Liver (tissue), 9 donors: ENCODE results near the gene TGFBI. TPM values are rescaled to one million over a fixed set of nuclear protein-coding genes. Genes with fewer than 3 reads are reported as not detected.

ENCODE experiments used
- DNase-seq: peaks from one replicate; pipeline ENCODE4 v3.0.0-alpha.2; 2017; ENCODE audit warnings: low spot score
- H3K27ac ChIP-seq, 2 donors: one replicate each; pipeline ENCODE4 v1.7.0; 2013; ENCODE audit warnings: inconsistent platforms in 2 of 2, low read length in 2 of 2, control low read depth in 1 of 2, low read depth in 1 of 2, mild to moderate bottlenecking in 1 of 2
- H3K27me3 ChIP-seq, 4 donors: one replicate each; pipeline versions ENCODE4 v1.6.1 to v1.7.0; 2013; ENCODE audit warnings: low read length in 3 of 4, inconsistent platforms in 1 of 4, mild to moderate bottlenecking in 1 of 4, moderate library complexity in 1 of 4; ENCODE audit not compliant: control insufficient read depth in 4 of 4, insufficient read depth in 4 of 4
- H3K36me3 ChIP-seq, 4 donors: one replicate each; pipeline versions ENCODE4 v1.6.1 to v1.7.0; 2013; ENCODE audit warnings: low read length in 3 of 4, mild to moderate bottlenecking in 3 of 4, low read depth in 1 of 4, moderate library complexity in 1 of 4; ENCODE audit not compliant: control insufficient read depth in 4 of 4, insufficient read depth in 3 of 4
- H3K4me1 ChIP-seq, 4 donors: one replicate each; pipeline versions ENCODE4 v1.6.1 to v1.7.0; 2013; ENCODE audit warnings: low read length in 3 of 4, mild to moderate bottlenecking in 3 of 4, moderate library complexity in 1 of 4; ENCODE audit not compliant: control insufficient read depth in 4 of 4, insufficient read depth in 4 of 4
- H3K4me3 ChIP-seq, 3 donors: one replicate each; pipeline versions ENCODE4 v1.6.1 to v1.7.0; 2013; ENCODE audit warnings: low read length in 3 of 3, control low read depth in 1 of 3, low read depth in 1 of 3, mild to moderate bottlenecking in 1 of 3
- H3K9ac ChIP-seq, 2 donors: one replicate each; pipeline ENCODE4 v1.7.0; 2013; ENCODE audit warnings: low read length in 2 of 2, mild to moderate bottlenecking in 2 of 2, moderate library complexity in 2 of 2, control low read depth in 1 of 2, low read depth in 1 of 2
- H3K9me3 ChIP-seq, 4 donors: one replicate each; pipeline versions ENCODE4 v1.6.1 to v1.7.0; 2013; ENCODE audit warnings: low read length in 3 of 4; ENCODE audit not compliant: control insufficient read depth in 4 of 4
- ATF3 ChIP-seq: IDR thresholded peaks from 2 replicates; pipeline ENCODE4 v1.6.1; 2016; ENCODE audit warnings: antibody characterized with exemption
- CTCF ChIP-seq: fragments of 150-350 bp; IDR thresholded peaks from 2 replicates; pipeline ENCODE4 v1.5.1; 2017; ENCODE audit warnings: improper control_type of control experiment, low read depth, low read length; ENCODE audit not compliant: missing input control
- EGR1 ChIP-seq, 2 donors: IDR thresholded peaks; 2 replicates each; pipeline ENCODE4 v1.6.1; 2016 to 2018; ENCODE audit warnings: antibody characterized with exemption in 2 of 2, low read depth in 2 of 2
- FOXA1 ChIP-seq: IDR thresholded peaks from 2 replicates; pipeline ENCODE4 v1.6.1; 2016; ENCODE audit warnings: antibody characterized with exemption
- FOXA2 ChIP-seq: IDR thresholded peaks from 2 replicates; pipeline ENCODE4 v1.6.1; 2016; ENCODE audit warnings: antibody characterized with exemption
- HNF4A ChIP-seq, 2 donors: conservative IDR thresholded peaks; 2 replicates each; pipeline ENCODE4 v1.6.1; 2016; ENCODE audit warnings: antibody characterized with exemption in 2 of 2, mild to moderate bottlenecking in 2 of 2
- JUND ChIP-seq, 2 donors: IDR thresholded peaks; 2 replicates each; pipeline ENCODE4 v1.6.1; 2016; ENCODE audit warnings: antibody characterized with exemption in 2 of 2
- MAX ChIP-seq: IDR thresholded peaks from 2 replicates; pipeline ENCODE4 v1.6.1; 2016; ENCODE audit warnings: antibody characterized with exemption
- RAD21 ChIP-seq, 2 donors: IDR thresholded peaks; 2 replicates each; pipeline ENCODE4 v1.6.1; 2016; ENCODE audit warnings: antibody characterized with exemption in 2 of 2, mild to moderate bottlenecking in 2 of 2
- REST ChIP-seq: IDR thresholded peaks from 2 replicates; pipeline ENCODE4 v1.6.1; 2016; ENCODE audit warnings: antibody characterized with exemption, mild to moderate bottlenecking
- RXRA ChIP-seq, 2 donors: IDR thresholded peaks; 2 replicates each; pipeline ENCODE4 v1.6.1; 2017 to 2018; ENCODE audit warnings: antibody characterized with exemption in 2 of 2, mild to moderate bottlenecking in 1 of 2
- SP1 ChIP-seq: IDR thresholded peaks from 2 replicates; pipeline ENCODE4 v1.6.1; 2018; ENCODE audit warnings: antibody characterized with exemption, mild to moderate bottlenecking
- YY1 ChIP-seq: IDR thresholded peaks from 2 replicates; pipeline ENCODE4 v1.6.1; 2016; ENCODE audit warnings: antibody characterized with exemption, mild to moderate bottlenecking
- WGBS: extraction: QIAGEN DNeasy Blood & Tissue Kit; methylation state at CpG from one replicate; pipeline ENCODE4 v1.1.7; 2013; 5-methylcytosine and 5-hydroxymethylcytosine counted together
- polyA plus RNA-seq, 2 donors: library from polyadenylated mRNA; stranded (reverse) in 1 of 2; unstranded in 1 of 2; fragments of 200-250 nt in 1 of 2; fragments of >200 nt in 1 of 2; fragmentation: Nextera tagmentation in 1 of 2; extraction: Ambion mirVana in 1 of 2; gene quantifications; one replicate each; pipeline versions ENCODE4 v1.2.1 to v1.2.3, GENCODE V29; 2013 to 2015
- total RNA-seq, 2 donors: library from RNA; depleted of rRNA; stranded (reverse); fragments of >200 nt; gene quantifications; one replicate each; pipeline ENCODE4 v1.2.3, GENCODE V29; 2014
- donor health status: healthy.
- donor health status: healthy.
- donor health status: healthy.
- donor health status: healthy.
- donor health status: healthy.

TGFBI gene
- total and polyA plus RNA-seq, 4 donors = 33.7 to 144 (median 44.1) TPM

GRCh38 chr5:136081217-136081591, 52.4 kb downstream of the TGFBI start:
- 35% methylated on average over 2 of the region's 2 CpGs for WGBS
- Histone ChIP-seq H3K4me3 (no peak overlapping the region), H3K9ac (peak overlapping the region in 1 of 2 donors; percentile 47), H3K27me3 (no peaks in the 10 kb centered on the region), H3K27ac (peak overlapping the region; percentile 85 to 86), H3K4me1 (peaks cover 2 to 31% (median 9%) of the 10 kb centered on the region in 4 donors), H3K36me3 (no peaks in the 10 kb centered on the region), H3K9me3 (no peaks in the 10 kb centered on the region)
- no peak for DNase-seq
- TF ChIP-seq YY1 (peak; percentile 62), JUND (IDR thresholded peaks at IDR 0.05) (no peak), RXRA (IDR thresholded peaks at IDR 0.05) (no peak), REST (no peak), EGR1 (IDR thresholded peaks at IDR 0.05; ENCODE audit: low read depth in 2 of 2) (no peak)

GRCh38 chr5:136082390-136083193, 53.8 kb downstream of the TGFBI start:
- DNase-seq = peak; percentile 79
- Histone ChIP-seq H3K4me3 (no peak overlapping the region), H3K36me3 (no peaks in the 10 kb centered on the region), H3K4me1 (peaks cover 2 to 31% (median 9%) of the 10 kb centered on the region in 4 donors), H3K27me3 (no peaks in the 10 kb centered on the region), H3K27ac (peak overlapping the region; percentile 60 to 68), H3K9ac (peak overlapping the region in 1 of 2 donors; percentile 8), H3K9me3 (no peaks in the 10 kb centered on the region)
- TF ChIP-seq SP1 = peak; percentile 56
- TF ChIP-seq FOXA1 = peak; percentile 17
- peak; percentile 26 to 37 for TF ChIP-seq HNF4A (conservative IDR thresholded peaks at IDR 0.05)
- TF ChIP-seq ATF3 = no peak
- no peak for TF ChIP-seq FOXA2
- TF ChIP-seq JUND (IDR thresholded peaks at IDR 0.05) = peak in 1 of 2 donors; percentile 17
- peak; percentile 38 for TF ChIP-seq REST
- TF ChIP-seq CTCF = peak; percentile 85
- peak; percentile 94 to 95 for TF ChIP-seq RAD21 (IDR thresholded peaks at IDR 0.05)
- peak; percentile 93 for TF ChIP-seq YY1
- TF ChIP-seq MAX = peak; percentile 53
- TF ChIP-seq RXRA (IDR thresholded peaks at IDR 0.05) = peak; percentile 34 to 51
- TF ChIP-seq EGR1 (IDR thresholded peaks at IDR 0.05; ENCODE audit: low read depth in 2 of 2) = no peak
- WGBS = 25% methylated on average over 8 of the region's 8 CpGs
